ENCODE data around the gene METTL14.
"Not testable (repeated sequence)": the region's sequence is repeated elsewhere in the genome, so short reads cannot be mapped to it uniquely, and the experiment has no call there.

DNA sequence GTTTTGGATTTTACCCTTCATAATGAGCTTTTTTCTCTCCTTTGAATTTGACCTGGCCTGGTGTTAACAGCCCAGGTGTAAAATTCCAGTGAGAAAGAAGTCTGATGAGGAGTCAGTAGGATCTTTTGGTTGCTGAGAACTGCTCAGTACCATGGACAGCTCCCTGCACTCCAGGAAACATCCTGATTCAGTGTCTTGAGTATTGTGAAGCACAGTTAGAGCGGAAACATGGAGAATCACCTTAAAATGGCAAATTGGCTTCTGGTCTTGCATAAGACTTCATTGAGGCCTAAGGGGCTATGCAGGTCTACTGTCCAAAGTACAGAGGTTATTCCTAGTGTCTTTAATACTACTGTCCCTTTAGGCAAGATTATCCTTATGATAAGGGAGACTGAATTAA, 16.0 kb upstream of the METTL14 start:
- not testable (repeated sequence) for TF ChIP-seq CTCF (IDR thresholded peaks at IDR 0.05; ENCODE audit: low read depth, low read length); EZH2phosphoT487 (IDR thresholded peaks at IDR 0.05; ENCODE audit: low read depth)
